Stomach (tissue), 9 donors: ENCODE measurements around the gene MRPL48. TPM values are rescaled to one million over a fixed set of nuclear protein-coding genes. Genes with fewer than 3 reads are reported as not detected.

Experiments
- DNase-seq, 2 donors: peaks; one replicate each; pipeline versions ENCODE4 v3.0.0 to v3.0.0-alpha.2; 2013 to 2019
- H3K27ac ChIP-seq, 5 donors: fragments of 200-600 bp in 4 of 5; sonication (generic) in 4 of 5; one replicate each; pipeline ENCODE4 v1.5.1; 2013 to 2019; ENCODE audit warnings: mild to moderate bottlenecking in 1 of 5, moderate library complexity in 1 of 5
- H3K27me3 ChIP-seq, 3 donors: fragments of 200-600 bp; sonication (generic); one replicate each; pipeline ENCODE4 v1.5.1; 2017 to 2019; ENCODE audit warnings: mixed run types in 1 of 3
- H3K36me3 ChIP-seq, 4 donors: fragments of 200-600 bp; sonication (generic); 1 replicate in 3 of 4; 2 replicates in 1 of 4; pipeline ENCODE4 v1.5.1; 2016 to 2019
- H3K4me1 ChIP-seq, 4 donors: fragments of 200-600 bp; sonication (generic); one replicate each; pipeline ENCODE4 v1.5.1; 2016 to 2019
- H3K4me3 ChIP-seq, 4 donors: fragments of 200-600 bp; sonication (generic) in 3 of 4; one replicate each; pipeline ENCODE4 v1.5.1; 2016 to 2019; ENCODE audit warnings: mild to moderate bottlenecking in 1 of 4
- H3K9me3 ChIP-seq, 4 donors: fragments of 200-600 bp; sonication (generic); one replicate each; pipeline ENCODE4 v1.5.1; 2016 to 2019
- CTCF ChIP-seq, 7 experiments: fragments of 450-650 bp in 4 of 7; fragments of 200-600 bp in 3 of 7; sonication (generic) in 3 of 7; IDR thresholded peaks; one replicate each; pipeline ENCODE4 v1.5.1; 2016 to 2019; ENCODE audit warnings: antibody characterized with exemption in 7 of 7, control low read depth in 2 of 7, mild to moderate bottlenecking in 1 of 7
- EP300 ChIP-seq: sonication (generic); formaldehyde crosslinking; IDR thresholded peaks from one replicate; pipeline ENCODE4 v1.6.1; 2017; ENCODE audit warnings: antibody characterized with exemption
- POLR2A ChIP-seq, 4 donors: fragments of 450-650 bp; IDR thresholded peaks; one replicate each; pipeline ENCODE4 v1.6.1; 2016; ENCODE audit warnings: antibody characterized with exemption in 4 of 4, control low read depth in 2 of 4, mild to moderate bottlenecking in 1 of 4, moderate library complexity in 1 of 4
- POLR2AphosphoS5 ChIP-seq, 3 donors: sonication (generic); formaldehyde crosslinking; IDR thresholded peaks; one replicate each; pipeline ENCODE4 v1.6.1; 2016; ENCODE audit warnings: antibody characterized with exemption in 3 of 3
- WGBS, 5 donors: extraction: QIAGEN DNeasy Blood & Tissue Kit in 3 of 5; methylation state at CpG; one replicate each; pipeline versions ENCODE4 v1.1.5 to v1.1.7; 2013 to 2018; 5-methylcytosine and 5-hydroxymethylcytosine counted together
- intact Hi-C: fragments of 100-400 bp; cut with DNase I; formaldehyde crosslinking; loops from one replicate; pipeline ENCODE4 v1.15.1; 2023; ENCODE audit warnings: low total_unique reads
- polyA plus RNA-seq, 3 donors: library from polyadenylated mRNA; stranded (reverse); fragments of 200-250 nt; gene quantifications; one replicate each; pipeline ENCODE4 v1.2.3, GENCODE V29; 2013
- total RNA-seq, 5 donors: library from RNA; depleted of rRNA; stranded (reverse); fragments of >200 nt; gene quantifications; one replicate each; pipeline versions ENCODE4 v1.1.0 to v1.2.3, GENCODE V29; 2014 to 2016
- donor health status: healthy with polysubstance abuse.
- donor health status: Bipolar disorder and iron deficiency.
- donor health status: healthy.

The MRPL48 gene
- total and polyA plus RNA-seq, 8 donors: 1.2 to 118 (median 31.0) TPM

GRCh38 chr11:73752216-73752867 is 35.3 kb upstream of the MRPL48 start:
- H3K4me3 ChIP-seq: no peak overlapping the region
- no peaks in the 10 kb centered on the region for H3K27me3 ChIP-seq
- intact Hi-C loops: no loop called here
- whole genome bisulfite sequencing, 5 donors: 90 to 94% (median 92%) methylated on average over 14 of the region's 14 CpGs
- TF ChIP-seq POLR2AphosphoS5 (IDR thresholded peaks at IDR 0.05) (no peak), CTCF (IDR thresholded peaks at IDR 0.05) (no peak), EP300 (no peak), POLR2A (IDR thresholded peaks at IDR 0.05) (no peak)
- H3K27ac ChIP-seq: no peak overlapping the region
- H3K9me3 ChIP-seq: no peaks in the 10 kb centered on the region
- H3K4me1 ChIP-seq: peaks cover 4 to 75% (median 40%) of the 10 kb centered on the region in 4 donors
- no peak for DNase-seq
- peaks cover 0 to 6% (median 0%) of the 10 kb centered on the region in 4 donors for H3K36me3 ChIP-seq

- TF ChIP-seq EP300 (no peak), CTCF (IDR thresholded peaks at IDR 0.05) (no peak), POLR2A (IDR thresholded peaks at IDR 0.05) (no peak), POLR2AphosphoS5 (IDR thresholded peaks at IDR 0.05) (no peak)
- Histone ChIP-seq H3K9me3 (no peaks in the 10 kb centered on the region), H3K4me1 (peaks cover 6 to 81% (median 40%) of the 10 kb centered on the region in 4 donors), H3K27me3 (no peaks in the 10 kb centered on the region), H3K27ac (no peak overlapping the region), H3K4me3 (no peak overlapping the region), H3K36me3 (peaks cover 0 to 6% (median 0%) of the 10 kb centered on the region in 4 donors)
- 53 to 75% (median 73%) methylated on average over 7 of the region's 7 CpGs for WGBS, 5 donors
- intact Hi-C loops: no loop called here
- no peak for DNase-seq
Observed at GRCh38 chr11:73752903-73753302, 34.8 kb upstream of the MRPL48 start.

- intact Hi-C loops: no loop called here
- Histone ChIP-seq H3K4me1 (peaks cover 16 to 91% (median 49%) of the 10 kb centered on the region in 4 donors), H3K27ac (no peak overlapping the region), H3K4me3 (no peak overlapping the region), H3K27me3 (no peaks in the 10 kb centered on the region), H3K9me3 (no peaks in the 10 kb centered on the region), H3K36me3 (peaks cover 0 to 6% (median 0%) of the 10 kb centered on the region in 4 donors)
- TF ChIP-seq POLR2AphosphoS5 (IDR thresholded peaks at IDR 0.05) (no peak), POLR2A (IDR thresholded peaks at IDR 0.05) (no peak), EP300 (no peak), CTCF (IDR thresholded peaks at IDR 0.05) (no peak)
- no peak for DNase-seq
- WGBS, 5 donors: 72 to 86% (median 74%) methylated on average over 1 of the region's 1 CpG
Observed at GRCh38 chr11:73753938-73754337, 33.7 kb upstream of the MRPL48 start.

GRCh38 chr11:73755670-73756069 is 32.0 kb upstream of the MRPL48 start:
- peaks cover 0 to 4% (median 0%) of the 10 kb centered on the region in 4 donors for H3K36me3 ChIP-seq
- TF ChIP-seq POLR2A (IDR thresholded peaks at IDR 0.05): no peak
- TF ChIP-seq POLR2AphosphoS5 (IDR thresholded peaks at IDR 0.05): no peak
- no peak for TF ChIP-seq EP300
- no peak for TF ChIP-seq CTCF (IDR thresholded peaks at IDR 0.05)
- H3K4me1 ChIP-seq: peaks cover 21 to 87% (median 52%) of the 10 kb centered on the region in 4 donors
- H3K4me3 ChIP-seq: no peak overlapping the region
- H3K27me3 ChIP-seq: no peaks in the 10 kb centered on the region
- no peak for DNase-seq
- intact Hi-C loops: no loop called here
- H3K9me3 ChIP-seq: no peaks in the 10 kb centered on the region
- H3K27ac ChIP-seq: no peak overlapping the region
